ENCODE measurements around the gene IFNK.

The IFNK gene

DNA sequence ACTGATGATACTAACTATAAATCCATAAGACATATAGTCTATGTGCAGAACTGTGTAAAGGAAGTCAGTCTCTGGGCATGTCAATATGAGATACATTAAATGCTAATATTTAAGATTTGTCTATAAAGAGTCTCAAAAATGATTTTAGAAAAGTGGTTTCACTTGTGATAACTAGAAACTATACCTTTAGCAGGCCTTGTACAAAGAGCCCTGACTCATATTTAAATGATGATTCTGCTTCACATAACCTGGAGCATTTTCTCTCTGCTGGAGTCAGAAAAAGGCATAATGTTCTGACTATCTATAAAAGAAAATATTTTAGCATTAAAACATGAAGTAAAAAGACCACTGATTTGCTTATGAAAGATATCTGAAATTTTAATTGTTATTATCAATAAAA is 34.2 kb downstream of the IFNK start:
- no peak for DNase-seq (ENCODE audit: low read depth)
- H3K4me3 ChIP-seq (ENCODE audit: low read depth, low read length): no peak overlapping the region
- TF ChIP-seq, protein P1, sequence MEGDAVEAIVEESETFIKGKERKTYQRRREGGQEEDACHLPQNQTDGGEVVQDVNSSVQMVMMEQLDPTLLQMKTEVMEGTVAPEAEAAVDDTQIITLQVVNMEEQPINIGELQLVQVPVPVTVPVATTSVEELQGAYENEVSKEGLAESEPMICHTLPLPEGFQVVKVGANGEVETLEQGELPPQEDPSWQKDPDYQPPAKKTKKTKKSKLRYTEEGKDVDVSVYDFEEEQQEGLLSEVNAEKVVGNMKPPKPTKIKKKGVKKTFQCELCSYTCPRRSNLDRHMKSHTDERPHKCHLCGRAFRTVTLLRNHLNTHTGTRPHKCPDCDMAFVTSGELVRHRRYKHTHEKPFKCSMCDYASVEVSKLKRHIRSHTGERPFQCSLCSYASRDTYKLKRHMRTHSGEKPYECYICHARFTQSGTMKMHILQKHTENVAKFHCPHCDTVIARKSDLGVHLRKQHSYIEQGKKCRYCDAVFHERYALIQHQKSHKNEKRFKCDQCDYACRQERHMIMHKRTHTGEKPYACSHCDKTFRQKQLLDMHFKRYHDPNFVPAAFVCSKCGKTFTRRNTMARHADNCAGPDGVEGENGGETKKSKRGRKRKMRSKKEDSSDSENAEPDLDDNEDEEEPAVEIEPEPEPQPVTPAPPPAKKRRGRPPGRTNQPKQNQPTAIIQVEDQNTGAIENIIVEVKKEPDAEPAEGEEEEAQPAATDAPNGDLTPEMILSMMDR (IDR thresholded peaks at IDR 0.05; ENCODE audit: low read depth, low read length, missing control alignments): no peak

- no peak overlapping the region for H3K4me3 ChIP-seq (ENCODE audit: low read depth, low read length)
- TF ChIP-seq, protein P1 (IDR thresholded peaks at IDR 0.05; ENCODE audit: low read depth, low read length, missing control alignments): no peak
- DNase-seq (ENCODE audit: low read depth): no peak
These were observed 36.4 kb downstream of the IFNK start for GRCh38 chr9:27560457-27560856.

DNA sequence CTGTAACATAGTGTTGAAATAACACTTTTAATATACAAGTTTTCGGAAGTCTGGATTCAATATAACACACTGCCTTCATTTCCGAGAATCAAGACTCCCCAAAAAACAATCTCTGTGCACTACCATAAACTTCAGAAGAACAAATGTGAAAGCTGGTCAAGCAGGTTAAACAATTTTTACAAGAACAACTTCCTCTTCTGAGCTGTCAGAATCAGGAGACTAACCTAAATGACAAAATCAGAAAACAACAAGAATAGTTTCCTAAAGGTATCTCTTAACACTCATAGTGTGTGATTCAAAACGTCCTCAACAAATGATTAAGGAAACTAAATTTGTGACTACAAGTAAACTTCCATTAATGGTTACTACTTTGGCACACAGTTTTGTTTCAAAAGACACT is 37.6 kb downstream of the IFNK start:
- H3K4me3 ChIP-seq (ENCODE audit: low read depth, low read length): no peak overlapping the region
- TF ChIP-seq, protein P1 (IDR thresholded peaks at IDR 0.05; ENCODE audit: low read depth, low read length, missing control alignments): no peak
- DNase-seq (ENCODE audit: low read depth): no peak

GRCh38 chr9:27563738-27564430 is 39.8 kb downstream of the IFNK start:
- TF ChIP-seq, protein P1 (IDR thresholded peaks at IDR 0.05; ENCODE audit: low read depth, low read length, missing control alignments): no peak
- no peak overlapping the region for H3K4me3 ChIP-seq (ENCODE audit: low read depth, low read length)
- DNase-seq (ENCODE audit: low read depth): no peak

DNA sequence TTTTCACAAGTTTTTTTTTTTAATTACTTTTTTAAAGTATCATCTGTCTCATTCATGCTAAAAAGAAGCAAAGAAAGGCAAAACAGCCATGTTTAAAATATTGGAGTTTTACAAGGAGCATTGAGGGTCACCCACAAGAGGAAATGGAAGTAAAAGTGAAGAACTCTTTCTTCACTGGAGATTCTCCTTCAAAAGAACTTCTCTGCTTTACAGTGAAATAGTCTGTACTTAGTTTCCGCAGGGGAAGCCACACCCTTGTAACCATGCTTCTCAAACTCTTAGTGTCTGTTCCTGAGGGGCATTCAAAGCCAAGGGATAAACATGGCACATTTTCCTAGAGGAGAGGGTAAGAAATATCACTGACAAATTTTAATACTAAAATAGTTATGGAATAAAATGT is 40.6 kb downstream of the IFNK start:
- H3K4me3 ChIP-seq (ENCODE audit: low read depth, low read length): no peak overlapping the region
- TF ChIP-seq, protein P1 (IDR thresholded peaks at IDR 0.05; ENCODE audit: low read depth, low read length, missing control alignments): no peak
- no peak for DNase-seq (ENCODE audit: low read depth)

DNA sequence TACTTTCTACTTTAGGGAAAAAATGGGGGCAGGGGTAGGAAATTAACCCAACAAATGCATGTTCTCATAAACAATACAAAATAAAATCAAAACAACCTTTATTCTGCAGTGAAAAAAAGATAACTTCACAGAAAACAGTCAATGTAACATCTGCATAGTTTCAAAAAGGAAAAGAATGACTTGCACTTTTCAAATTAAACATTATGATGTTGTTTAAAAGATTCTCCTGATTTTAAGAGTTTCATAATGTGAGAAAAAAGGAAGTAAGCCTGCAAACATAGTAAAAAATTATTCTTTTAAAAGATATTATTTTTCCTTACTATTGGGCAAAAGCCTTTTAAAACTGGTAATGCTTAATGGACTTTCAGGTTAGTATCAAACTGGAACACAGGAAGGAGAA is 41.6 kb downstream of the IFNK start:
- TF ChIP-seq, protein P1 (IDR thresholded peaks at IDR 0.05; ENCODE audit: low read depth, low read length, missing control alignments): no peak
- no peak overlapping the region for H3K4me3 ChIP-seq (ENCODE audit: low read depth, low read length)
- DNase-seq (ENCODE audit: low read depth): no peak

GRCh38 chr9:27566118-27566517 is 42.0 kb downstream of the IFNK start:
- TF ChIP-seq, protein P1 (IDR thresholded peaks at IDR 0.05; ENCODE audit: low read depth, low read length, missing control alignments): no peak
- DNase-seq (ENCODE audit: low read depth): no peak
- no peak overlapping the region for H3K4me3 ChIP-seq (ENCODE audit: low read depth, low read length)

All from GM12864 (cell line).